Measurements from ENCODE around the gene ZFP82.
A peak's percentile ranks its signal among the peaks of the same experiment; 100 is the strongest.

The ZFP82 gene

DNA sequence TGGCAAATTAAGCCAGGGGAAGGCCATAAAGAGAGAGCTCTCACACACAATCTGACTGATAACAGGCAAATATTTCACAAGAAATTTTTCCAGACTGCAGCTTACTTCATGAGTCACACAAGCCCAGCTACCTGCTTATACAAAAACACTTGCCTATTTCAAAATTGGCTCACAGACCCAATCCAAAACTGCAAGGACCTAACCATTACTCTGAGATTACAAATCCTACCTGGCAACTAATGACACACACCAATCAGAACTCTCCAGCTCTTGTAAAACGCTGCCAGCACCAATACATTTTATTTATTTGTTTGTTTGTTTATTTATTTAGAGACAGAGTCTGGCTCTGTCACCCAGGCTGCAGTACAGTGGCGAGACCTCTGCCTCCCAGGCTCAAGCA lies 18.1 kb upstream of the ZFP82 start:
- no peak overlapping the region for H3K56ac ChIP-seq (ENCODE audit: low read length)
- H3K9ac ChIP-seq (ENCODE audit: low read length) = no peak overlapping the region
- H2BK15ac ChIP-seq (replicated peaks; ENCODE audit: low read depth) = no peak overlapping the region
- H4K5ac ChIP-seq (ENCODE audit: low read length) = no peak overlapping the region
- H3K79me2 ChIP-seq (ENCODE audit: control insufficient read depth, insufficient read depth, low read length) = no peaks in the 10 kb centered on the region
- H3K4me1 ChIP-seq (ENCODE audit: control insufficient read depth, low read depth, low read length) = no peaks in the 10 kb centered on the region
- H2BK120ac ChIP-seq (ENCODE audit: low read depth, low read length) = no peak overlapping the region
- H3K4ac ChIP-seq (ENCODE audit: low read depth, low read length) = no peak overlapping the region
- H3K4me3 ChIP-seq (ENCODE audit: low read length) = no peak overlapping the region
- no peak overlapping the region for H3K4me2 ChIP-seq (ENCODE audit: low read length)
- no peak overlapping the region for H4K8ac ChIP-seq (ENCODE audit: low read depth, low read length)
- no peaks in the 10 kb centered on the region for H3K36me3 ChIP-seq (ENCODE audit: control insufficient read depth, insufficient read depth, low read length)
- no peak overlapping the region for H2BK5ac ChIP-seq (ENCODE audit: low read length)
- no peak overlapping the region for H3K23ac ChIP-seq (ENCODE audit: low read length)
- H3K27ac ChIP-seq (ENCODE audit: low read depth, low read length) = no peak overlapping the region
- no peaks in the 10 kb centered on the region for H3K79me1 ChIP-seq (ENCODE audit: low read length)
- no peak overlapping the region for H2AK5ac ChIP-seq (ENCODE audit: low read length)
- no peaks in the 10 kb centered on the region for H3K27me3 ChIP-seq (ENCODE audit: insufficient read depth, low read length, poor library complexity)
- DNase-seq = peak; percentile 22
- WGBS (ENCODE audit: extremely low coverage, insufficient coverage, low lambda C conversion rate) = no CpG with 5 or more reads among the region's 2 CpGs
- H3K18ac ChIP-seq (ENCODE audit: low read length) = no peak overlapping the region

DNA sequence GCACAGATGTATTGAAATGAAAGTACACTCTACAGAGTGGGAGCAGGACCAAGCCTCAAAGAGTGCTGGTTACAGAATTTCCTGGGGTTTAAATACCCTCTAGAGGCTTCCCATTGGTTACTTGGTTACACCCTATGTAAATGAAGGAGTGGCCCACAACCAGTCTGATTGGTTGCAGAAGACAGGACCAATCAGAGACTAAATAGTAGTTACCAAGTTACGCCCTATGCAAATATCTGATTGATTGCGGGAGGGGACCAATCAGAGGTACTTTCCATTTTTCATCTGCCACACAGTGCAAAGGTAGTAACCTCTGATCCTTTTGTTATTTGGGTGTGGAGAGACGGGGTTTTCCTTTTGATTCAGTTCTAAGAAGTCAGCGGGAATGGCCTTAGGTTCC lies 5.5 kb upstream of the ZFP82 start:
- Histone ChIP-seq H3K23ac (ENCODE audit: low read length) (no peak overlapping the region), H3K4me1 (ENCODE audit: control insufficient read depth, low read depth, low read length) (no peaks in the 10 kb centered on the region), H3K4me2 (ENCODE audit: low read length) (no peak overlapping the region), H3K79me1 (ENCODE audit: low read length) (no peaks in the 10 kb centered on the region), H3K4me3 (ENCODE audit: low read length) (no peak overlapping the region), H3K9ac (ENCODE audit: low read length) (no peak overlapping the region), H3K27me3 (ENCODE audit: insufficient read depth, low read length, poor library complexity) (peaks cover 3% of the 10 kb centered on the region), H4K8ac (ENCODE audit: low read depth, low read length) (no peak overlapping the region), H2BK120ac (ENCODE audit: low read depth, low read length) (no peak overlapping the region), H3K4ac (ENCODE audit: low read depth, low read length) (no peak overlapping the region), H2BK15ac (replicated peaks; ENCODE audit: low read depth) (no peak overlapping the region), H2BK5ac (ENCODE audit: low read length) (no peak overlapping the region), H3K56ac (ENCODE audit: low read length) (no peak overlapping the region), H3K18ac (ENCODE audit: low read length) (no peak overlapping the region), H3K36me3 (ENCODE audit: control insufficient read depth, insufficient read depth, low read length) (no peaks in the 10 kb centered on the region), H4K5ac (ENCODE audit: low read length) (no peak overlapping the region), H3K27ac (ENCODE audit: low read depth, low read length) (no peak overlapping the region), H3K79me2 (ENCODE audit: control insufficient read depth, insufficient read depth, low read length) (no peaks in the 10 kb centered on the region), H2AK5ac (ENCODE audit: low read length) (no peak overlapping the region)
- DNase-seq = peak; percentile 19
- WGBS (ENCODE audit: extremely low coverage, insufficient coverage, low lambda C conversion rate) = no CpG with 5 or more reads among the region's 4 CpGs

DNA sequence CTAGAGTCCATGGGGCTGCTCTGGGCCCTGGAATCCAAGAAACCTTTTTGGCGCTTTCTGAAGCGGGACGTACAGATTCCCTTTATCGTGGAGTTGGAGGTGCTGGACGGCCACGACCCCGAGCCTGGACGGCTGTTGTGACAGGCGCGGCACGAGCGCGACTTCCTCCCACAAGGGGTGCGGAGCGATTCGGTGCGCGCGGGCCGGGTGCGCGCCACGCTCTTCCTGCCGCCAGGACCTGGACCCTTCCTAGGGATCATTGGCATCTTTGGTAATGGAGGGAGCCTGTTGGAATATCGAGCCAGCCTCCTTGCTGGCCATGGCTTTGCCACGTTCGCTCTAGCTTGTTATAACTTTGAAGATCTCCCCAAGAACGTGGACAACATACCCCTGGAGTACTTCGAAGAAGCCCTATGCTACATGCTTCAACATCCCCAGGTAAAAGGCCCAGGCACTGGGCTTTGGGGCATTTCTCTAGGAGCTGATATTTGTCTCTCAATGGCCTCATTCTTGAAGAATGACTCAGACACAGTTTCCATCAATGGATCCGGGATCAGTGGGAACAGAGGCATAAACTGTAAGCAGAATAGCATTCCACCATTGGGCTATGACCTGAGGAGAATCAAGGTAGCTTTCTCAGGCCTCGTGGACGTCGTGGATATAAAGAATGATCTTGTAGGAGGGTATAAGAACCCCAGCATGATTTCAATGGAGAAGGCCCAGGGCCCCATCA lies 3.5 kb upstream of the ZFP82 start:
- Histone ChIP-seq H3K56ac (ENCODE audit: low read length) (peak overlapping the region; percentile 73), H3K36me3 (ENCODE audit: control insufficient read depth, insufficient read depth, low read length) (no peaks in the 10 kb centered on the region), H2BK120ac (ENCODE audit: low read depth, low read length) (no peak overlapping the region), H4K5ac (ENCODE audit: low read length) (no peak overlapping the region), H3K4ac (ENCODE audit: low read depth, low read length) (no peak overlapping the region), H2BK15ac (replicated peaks; ENCODE audit: low read depth) (no peak overlapping the region), H3K23ac (ENCODE audit: low read length) (no peak overlapping the region), H3K27me3 (ENCODE audit: insufficient read depth, low read length, poor library complexity) (peaks cover 3% of the 10 kb centered on the region), H3K4me1 (ENCODE audit: control insufficient read depth, low read depth, low read length) (no peaks in the 10 kb centered on the region), H4K8ac (ENCODE audit: low read depth, low read length) (no peak overlapping the region), H3K79me1 (ENCODE audit: low read length) (peaks cover 5% of the 10 kb centered on the region), H2AK5ac (ENCODE audit: low read length) (no peak overlapping the region), H2BK5ac (ENCODE audit: low read length) (no peak overlapping the region), H3K4me2 (ENCODE audit: low read length) (peak overlapping the region; percentile 3), H3K79me2 (ENCODE audit: control insufficient read depth, insufficient read depth, low read length) (peaks cover 11% of the 10 kb centered on the region), H3K27ac (ENCODE audit: low read depth, low read length) (no peak overlapping the region), H3K9ac (ENCODE audit: low read length) (peak overlapping the region; percentile 36), H3K4me3 (ENCODE audit: low read length) (no peak overlapping the region), H3K18ac (ENCODE audit: low read length) (no peak overlapping the region)
- no CpG with 5 or more reads among the region's 33 CpGs for WGBS (ENCODE audit: extremely low coverage, insufficient coverage, low lambda C conversion rate)
- DNase-seq = peak; percentile 71

DNA sequence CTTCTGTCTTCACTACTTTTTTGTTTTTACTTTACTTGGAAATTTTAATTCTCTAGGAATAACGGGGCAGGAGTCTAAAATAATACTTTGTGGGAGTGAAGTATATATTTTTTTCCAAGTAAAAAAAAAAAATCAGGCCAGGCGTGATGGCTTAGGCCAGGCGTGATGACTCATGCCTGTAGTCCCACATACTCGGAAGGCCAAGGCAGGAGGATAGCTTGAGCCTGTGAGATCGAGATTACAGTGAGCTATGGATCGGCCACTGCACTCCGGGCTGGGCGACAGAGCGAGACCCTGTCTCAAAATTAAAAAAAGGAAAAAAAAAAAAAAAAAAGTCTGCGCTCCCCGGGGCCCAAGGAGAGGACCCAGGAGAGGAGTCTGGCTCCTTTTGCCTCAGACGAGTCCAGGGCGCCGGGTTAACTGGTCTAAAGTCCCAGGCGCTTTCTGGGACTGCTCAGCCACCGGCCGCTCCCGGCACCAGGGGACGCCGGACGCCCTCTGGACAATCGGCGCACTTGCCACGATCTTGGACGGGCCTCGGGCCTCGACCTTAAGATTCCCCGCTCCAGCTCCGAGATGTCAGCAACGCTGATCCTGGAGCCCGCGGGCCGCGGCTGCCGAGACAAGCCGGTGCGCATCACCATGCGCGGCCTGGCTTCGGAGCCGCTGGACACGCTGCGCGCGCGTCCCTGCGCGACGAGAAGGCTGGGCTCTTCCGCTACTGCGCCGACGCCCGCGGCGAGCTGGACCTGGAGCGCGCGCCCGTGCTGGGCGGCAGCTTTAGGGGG lies 2.7 kb upstream of the ZFP82 start:
- H4K5ac ChIP-seq (ENCODE audit: low read length) = no peak overlapping the region
- H3K27ac ChIP-seq (ENCODE audit: low read depth, low read length) = no peak overlapping the region
- H3K36me3 ChIP-seq (ENCODE audit: control insufficient read depth, insufficient read depth, low read length) = no peaks in the 10 kb centered on the region
- no peak overlapping the region for H2AK5ac ChIP-seq (ENCODE audit: low read length)
- H3K4me3 ChIP-seq (ENCODE audit: low read length) = no peak overlapping the region
- peak overlapping the region; percentile 36 for H3K9ac ChIP-seq (ENCODE audit: low read length)
- peak overlapping the region; percentile 73 for H3K56ac ChIP-seq (ENCODE audit: low read length)
- H2BK120ac ChIP-seq (ENCODE audit: low read depth, low read length) = no peak overlapping the region
- H2BK15ac ChIP-seq (replicated peaks; ENCODE audit: low read depth) = no peak overlapping the region
- H3K4ac ChIP-seq (ENCODE audit: low read depth, low read length) = no peak overlapping the region
- peak; percentile 63 for DNase-seq
- peaks cover 5% of the 10 kb centered on the region for H3K79me1 ChIP-seq (ENCODE audit: low read length)
- H3K27me3 ChIP-seq (ENCODE audit: insufficient read depth, low read length, poor library complexity) = peaks cover 3% of the 10 kb centered on the region
- WGBS (ENCODE audit: extremely low coverage, insufficient coverage, low lambda C conversion rate) = no CpG with 5 or more reads among the region's 61 CpGs
- H3K23ac ChIP-seq (ENCODE audit: low read length) = no peak overlapping the region
- no peak overlapping the region for H2BK5ac ChIP-seq (ENCODE audit: low read length)
- no peaks in the 10 kb centered on the region for H3K4me1 ChIP-seq (ENCODE audit: control insufficient read depth, low read depth, low read length)
- no peak overlapping the region for H4K8ac ChIP-seq (ENCODE audit: low read depth, low read length)
- no peak overlapping the region for H3K18ac ChIP-seq (ENCODE audit: low read length)
- H3K4me2 ChIP-seq (ENCODE audit: low read length) = peak overlapping the region; percentile 3
- peaks cover 11% of the 10 kb centered on the region for H3K79me2 ChIP-seq (ENCODE audit: control insufficient read depth, insufficient read depth, low read length)

DNA sequence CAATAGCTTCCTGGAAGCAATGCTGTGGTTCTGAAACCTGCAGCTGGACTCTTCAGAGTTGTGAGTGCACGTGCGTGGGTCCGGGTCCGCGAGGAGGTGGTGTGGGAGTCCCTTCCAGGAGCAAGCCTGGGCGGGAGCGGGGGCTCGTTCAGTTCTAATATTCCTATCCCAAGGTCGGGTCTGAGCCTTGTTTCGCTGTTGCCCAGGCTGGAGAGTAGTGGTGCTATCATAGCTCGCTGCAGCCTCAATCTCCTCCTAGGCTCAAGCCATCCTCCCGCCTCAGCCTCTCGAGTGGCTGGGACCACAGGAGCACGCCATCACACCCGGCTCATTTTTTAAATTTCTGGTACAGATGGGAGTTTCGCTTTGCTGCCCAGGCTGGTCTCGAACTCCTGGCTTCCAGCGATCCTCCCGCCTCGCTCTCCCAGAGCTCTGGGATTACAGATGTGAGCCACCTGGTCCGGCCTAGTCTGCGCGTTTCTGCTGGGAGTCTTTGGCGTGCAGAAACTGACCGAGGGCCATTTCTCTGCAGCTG lies 625 bp downstream of the ZFP82 start:
- peak overlapping the region; percentile 94 for H3K56ac ChIP-seq (ENCODE audit: low read length)
- no peak overlapping the region for H2BK5ac ChIP-seq (ENCODE audit: low read length)
- no peak overlapping the region for H2BK120ac ChIP-seq (ENCODE audit: low read depth, low read length)
- no peak overlapping the region for H4K5ac ChIP-seq (ENCODE audit: low read length)
- peaks cover 5% of the 10 kb centered on the region for H3K79me1 ChIP-seq (ENCODE audit: low read length)
- no CpG with 5 or more reads among the region's 25 CpGs for WGBS (ENCODE audit: extremely low coverage, insufficient coverage, low lambda C conversion rate)
- peak overlapping the region; percentile 89 for H3K4me2 ChIP-seq (ENCODE audit: low read length)
- H3K27me3 ChIP-seq (ENCODE audit: insufficient read depth, low read length, poor library complexity) = peaks cover 3% of the 10 kb centered on the region
- H3K4me3 ChIP-seq (ENCODE audit: low read length) = peak overlapping the region; percentile 83
- no peak overlapping the region for H3K4ac ChIP-seq (ENCODE audit: low read depth, low read length)
- no peak overlapping the region for H4K8ac ChIP-seq (ENCODE audit: low read depth, low read length)
- H3K23ac ChIP-seq (ENCODE audit: low read length) = no peak overlapping the region
- H2AK5ac ChIP-seq (ENCODE audit: low read length) = no peak overlapping the region
- peak overlapping the region; percentile 33 for H3K18ac ChIP-seq (ENCODE audit: low read length)
- peaks cover 14% of the 10 kb centered on the region for H3K79me2 ChIP-seq (ENCODE audit: control insufficient read depth, insufficient read depth, low read length)
- H3K27ac ChIP-seq (ENCODE audit: low read depth, low read length) = no peak overlapping the region
- no peak overlapping the region for H2BK15ac ChIP-seq (replicated peaks; ENCODE audit: low read depth)
- H3K9ac ChIP-seq (ENCODE audit: low read length) = peak overlapping the region; percentile 79
- H3K36me3 ChIP-seq (ENCODE audit: control insufficient read depth, insufficient read depth, low read length) = no peaks in the 10 kb centered on the region
- peak; percentile 56 for DNase-seq
- H3K4me1 ChIP-seq (ENCODE audit: control insufficient read depth, low read depth, low read length) = no peaks in the 10 kb centered on the region

All from mesendoderm (in vitro differentiated cells).